ENCODE results near the gene RTL9. TPM values are rescaled to one million over a fixed set of nuclear protein-coding genes. Genes with fewer than 3 reads are reported as not detected.

Gene RTL9
- total RNA-seq, 4 donors from 2014 or later, result 0.21 TPM; not detected in 3

DNA sequence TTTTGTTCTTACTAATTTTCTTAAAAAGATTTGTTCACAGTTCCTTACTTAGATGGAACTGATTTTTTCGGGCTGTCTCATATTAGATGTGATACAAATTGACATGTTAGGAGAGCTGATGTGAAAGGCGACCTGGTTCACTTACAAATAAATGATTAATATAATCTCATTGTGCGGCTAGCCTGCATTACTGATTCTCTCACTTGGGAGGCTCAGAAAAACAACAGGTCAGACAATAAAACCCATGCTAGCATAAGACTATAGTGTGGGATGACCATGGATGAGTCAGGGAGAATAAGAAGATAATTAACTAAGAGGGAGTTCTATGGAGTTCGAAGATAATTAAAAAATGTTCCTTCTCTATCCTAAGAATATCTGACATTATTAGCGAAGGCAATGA is 40.8 kb downstream of the RTL9 start:
- TF ChIP-seq, protein P1, sequence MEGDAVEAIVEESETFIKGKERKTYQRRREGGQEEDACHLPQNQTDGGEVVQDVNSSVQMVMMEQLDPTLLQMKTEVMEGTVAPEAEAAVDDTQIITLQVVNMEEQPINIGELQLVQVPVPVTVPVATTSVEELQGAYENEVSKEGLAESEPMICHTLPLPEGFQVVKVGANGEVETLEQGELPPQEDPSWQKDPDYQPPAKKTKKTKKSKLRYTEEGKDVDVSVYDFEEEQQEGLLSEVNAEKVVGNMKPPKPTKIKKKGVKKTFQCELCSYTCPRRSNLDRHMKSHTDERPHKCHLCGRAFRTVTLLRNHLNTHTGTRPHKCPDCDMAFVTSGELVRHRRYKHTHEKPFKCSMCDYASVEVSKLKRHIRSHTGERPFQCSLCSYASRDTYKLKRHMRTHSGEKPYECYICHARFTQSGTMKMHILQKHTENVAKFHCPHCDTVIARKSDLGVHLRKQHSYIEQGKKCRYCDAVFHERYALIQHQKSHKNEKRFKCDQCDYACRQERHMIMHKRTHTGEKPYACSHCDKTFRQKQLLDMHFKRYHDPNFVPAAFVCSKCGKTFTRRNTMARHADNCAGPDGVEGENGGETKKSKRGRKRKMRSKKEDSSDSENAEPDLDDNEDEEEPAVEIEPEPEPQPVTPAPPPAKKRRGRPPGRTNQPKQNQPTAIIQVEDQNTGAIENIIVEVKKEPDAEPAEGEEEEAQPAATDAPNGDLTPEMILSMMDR (IDR thresholded peaks at IDR 0.05), result no peak
- TF ChIP-seq EP300 (IDR thresholded peaks at IDR 0.05) (no peak), POLR2A (IDR thresholded peaks at IDR 0.05) (no peak)
- no peak overlapping the region for H3K4me3 ChIP-seq
- H3K36me3 ChIP-seq, result no peaks in the 10 kb centered on the region
- H3K27ac ChIP-seq, result no peak overlapping the region
- no peaks in the 10 kb centered on the region for H3K9me3 ChIP-seq
- no peaks in the 10 kb centered on the region for H3K4me1 ChIP-seq
- no peak for DNase-seq (ENCODE audit: low spot score in 2 of 2)
- WGBS, 2 donors, result 85 to 95% methylated on average over 5 of the region's 5 CpGs
- peaks cover 0 to 43% of the 10 kb centered on the region in 2 donors for H3K27me3 ChIP-seq

DNA sequence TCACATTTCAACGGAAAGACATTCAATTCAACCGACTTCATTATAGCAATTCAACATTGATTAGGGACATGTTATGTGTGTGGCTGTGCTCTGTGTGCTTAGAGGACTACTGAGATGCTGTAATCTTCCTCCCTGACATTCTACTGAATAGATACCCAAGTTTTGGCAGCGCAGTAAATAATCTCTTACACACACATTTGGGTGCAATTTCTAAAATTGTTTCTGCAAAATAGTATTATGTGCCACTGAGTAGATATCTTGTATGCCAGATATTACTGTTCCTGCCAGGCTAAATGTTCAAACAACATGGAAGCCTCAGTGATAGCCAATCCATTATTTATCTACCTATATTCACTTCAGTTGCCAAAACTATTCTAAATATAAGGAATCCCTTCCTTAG is 41.3 kb downstream of the RTL9 start:
- WGBS, 2 donors, result 85 to 91% methylated on average over 3 of the region's 3 CpGs
- no peaks in the 10 kb centered on the region for H3K9me3 ChIP-seq
- no peaks in the 10 kb centered on the region for H3K4me1 ChIP-seq
- H3K36me3 ChIP-seq, result no peaks in the 10 kb centered on the region
- peaks cover 0 to 43% of the 10 kb centered on the region in 2 donors for H3K27me3 ChIP-seq
- TF ChIP-seq EP300 (IDR thresholded peaks at IDR 0.05) (no peak), POLR2A (IDR thresholded peaks at IDR 0.05) (no peak)
- TF ChIP-seq, protein P1 (IDR thresholded peaks at IDR 0.05), result no peak
- no peak for DNase-seq (ENCODE audit: low spot score in 2 of 2)
- H3K4me3 ChIP-seq, result no peak overlapping the region
- H3K27ac ChIP-seq, result no peak overlapping the region

DNA sequence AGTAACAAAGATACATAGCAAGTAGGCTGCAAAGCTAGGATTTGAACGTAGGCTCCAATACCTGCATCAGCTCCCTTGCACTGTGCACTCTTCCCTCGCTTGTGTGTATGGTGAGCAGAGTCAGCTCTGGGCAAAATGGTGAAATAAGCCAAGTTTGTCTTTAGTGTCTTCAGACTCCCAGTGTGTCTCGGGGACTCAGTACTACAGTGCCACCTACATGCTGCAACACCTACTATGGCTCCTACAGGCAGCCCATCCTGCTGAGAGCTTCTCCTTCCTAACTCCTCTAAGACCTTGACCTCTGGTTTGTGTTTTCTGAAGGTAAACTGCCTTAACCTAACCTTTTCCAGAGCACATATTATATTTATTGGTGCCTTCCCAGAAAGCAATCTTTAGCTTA is 42.5 kb downstream of the RTL9 start:
- whole genome bisulfite sequencing, 2 donors, result 67 to 93% methylated on average over 3 of the region's 3 CpGs
- H3K4me3 ChIP-seq, result no peak overlapping the region
- peaks cover 0 to 43% of the 10 kb centered on the region in 2 donors for H3K27me3 ChIP-seq
- H3K4me1 ChIP-seq, result no peaks in the 10 kb centered on the region
- DNase-seq (ENCODE audit: low spot score in 2 of 2), result no peak
- no peak overlapping the region for H3K27ac ChIP-seq
- no peaks in the 10 kb centered on the region for H3K9me3 ChIP-seq
- H3K36me3 ChIP-seq, result no peaks in the 10 kb centered on the region
- TF ChIP-seq POLR2A (IDR thresholded peaks at IDR 0.05) (no peak), EP300 (IDR thresholded peaks at IDR 0.05) (no peak)
- TF ChIP-seq, protein P1 (IDR thresholded peaks at IDR 0.05), result no peak

DNA sequence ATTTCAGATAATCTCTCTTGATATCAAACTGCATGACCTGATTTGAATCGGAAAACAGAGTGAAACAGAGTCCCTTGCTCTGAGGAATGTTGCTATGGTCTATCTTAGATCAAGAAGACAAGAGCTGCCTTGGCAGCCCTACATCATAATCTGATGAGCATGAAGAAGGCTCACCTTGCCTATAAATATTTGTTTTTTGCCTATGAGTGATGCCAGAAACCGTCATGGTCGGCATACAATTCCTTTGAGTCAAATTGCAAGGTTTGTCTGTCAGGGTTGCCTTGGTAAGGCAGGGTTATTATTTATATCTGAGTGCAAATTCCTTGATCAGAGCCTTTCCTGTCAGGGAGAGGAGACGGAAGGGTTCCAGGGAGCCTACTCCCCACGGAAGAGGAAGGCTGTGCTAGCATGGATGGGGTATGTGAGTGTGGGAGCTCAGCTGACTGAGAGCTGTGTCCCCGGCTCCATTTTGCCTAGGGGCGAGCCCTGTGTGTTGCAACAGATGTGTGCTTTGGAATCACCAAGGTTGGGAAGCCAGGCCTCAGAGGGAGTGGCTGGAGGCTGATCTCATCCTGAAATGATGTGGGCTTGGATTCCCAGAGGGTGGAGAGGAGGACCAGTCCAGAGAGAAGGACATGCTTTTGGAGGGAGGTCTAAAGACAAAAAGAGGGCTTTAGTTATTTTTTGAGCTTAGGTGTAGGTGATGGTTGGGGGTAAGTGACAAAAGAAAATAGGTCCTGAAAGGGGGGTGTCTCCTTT is 43.6 kb downstream of the RTL9 start:
- no peaks in the 10 kb centered on the region for H3K9me3 ChIP-seq
- no peak overlapping the region for H3K4me3 ChIP-seq
- H3K27me3 ChIP-seq, result peaks cover 0 to 50% of the 10 kb centered on the region in 2 donors
- TF ChIP-seq EP300 (IDR thresholded peaks at IDR 0.05) (peak in 1 of 2 donors; percentile 8), POLR2A (IDR thresholded peaks at IDR 0.05) (no peak)
- no peaks in the 10 kb centered on the region for H3K4me1 ChIP-seq
- WGBS, 2 donors, result 64 to 76% methylated on average over 7 of the region's 7 CpGs
- no peaks in the 10 kb centered on the region for H3K36me3 ChIP-seq
- peak in 1 of 2 donors; percentile 26 for DNase-seq (ENCODE audit: low spot score in 2 of 2)
- no peak overlapping the region for H3K27ac ChIP-seq

DNA sequence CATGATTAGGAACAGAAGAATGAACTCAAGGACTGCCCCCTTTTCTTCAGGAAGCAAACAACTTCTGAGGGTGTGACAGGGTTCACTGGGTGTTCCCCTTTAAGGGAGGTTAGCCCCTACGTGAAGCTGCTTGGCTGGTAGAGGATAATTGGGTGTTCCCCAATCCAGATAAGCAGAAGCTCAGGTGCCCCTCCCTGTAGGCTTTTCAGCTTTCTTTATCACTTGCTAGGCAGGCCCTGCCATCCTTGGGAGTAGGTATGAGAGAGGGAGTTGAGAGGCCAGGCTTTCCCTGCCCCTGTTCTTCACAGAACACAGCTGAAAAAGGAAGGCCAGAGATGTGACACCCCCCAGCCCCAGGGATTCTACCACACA is 44.2 kb downstream of the RTL9 start:
- Histone ChIP-seq H3K36me3 (no peaks in the 10 kb centered on the region), H3K4me1 (no peaks in the 10 kb centered on the region), H3K27ac (no peak overlapping the region), H3K27me3 (peaks cover 0 to 45% of the 10 kb centered on the region in 2 donors), H3K9me3 (no peaks in the 10 kb centered on the region), H3K4me3 (no peak overlapping the region)
- TF ChIP-seq EP300 (IDR thresholded peaks at IDR 0.05) (no peak), POLR2A (IDR thresholded peaks at IDR 0.05) (no peak)
- TF ChIP-seq, protein P1 (IDR thresholded peaks at IDR 0.05), result no peak
- no peak for DNase-seq (ENCODE audit: low spot score in 2 of 2)
- 56 to 61% methylated on average over 1 of the region's 1 CpG for WGBS, 2 donors
